CD14-positive monocyte (primary cell): ENCODE results near the gene RNF44. TPM values are rescaled to one million over a fixed set of nuclear protein-coding genes. Genes with fewer than 3 reads are reported as not detected.

ENCODE experiments used
- DNase-seq, 3 donors: peaks; one replicate each; pipeline ENCODE4 v3.0.0-alpha.2; 2011 to 2022
- H2AFZ ChIP-seq: 2 replicates; pipeline ENCODE4 v1.6.0; 2012; ENCODE audit warnings: mild to moderate bottlenecking, low read depth, low read length, inconsistent platforms; ENCODE audit not compliant: insufficient read depth, poor library complexity, severe bottlenecking
- H3K27ac ChIP-seq, 2 donors: 1 replicate in 1 of 2; 2 replicates in 1 of 2; pipeline ENCODE4 v1.5.1; 2012 to 2013; ENCODE audit warnings: low read length in 2 of 2, control low read depth in 1 of 2, inconsistent platforms in 1 of 2, low read depth in 1 of 2, mild to moderate bottlenecking in 1 of 2
- H3K27me3 ChIP-seq, 2 donors: one replicate each; pipeline versions ENCODE4 v1.6.0 to v1.6.1; 2011 to 2013; ENCODE audit warnings: low read length in 2 of 2; ENCODE audit not compliant: control insufficient read depth in 2 of 2, insufficient read depth in 2 of 2
- H3K36me3 ChIP-seq, 2 donors: replicated peaks in 1 of 2; 1 replicate in 1 of 2; 2 replicates in 1 of 2; pipeline versions ENCODE4 v1.5.1 to v1.6.1; 2012 to 2013; ENCODE audit warnings: low read length in 2 of 2, control low read depth in 1 of 2, inconsistent platforms in 1 of 2, mild to moderate bottlenecking in 1 of 2; ENCODE audit not compliant: insufficient read depth in 2 of 2, control insufficient read depth in 1 of 2
- H3K4me1 ChIP-seq, 2 donors: 1 replicate in 1 of 2; 2 replicates in 1 of 2; pipeline versions ENCODE4 v1.5.1 to v1.6.1; 2012 to 2013; ENCODE audit warnings: low read length in 2 of 2, control low read depth in 1 of 2, inconsistent platforms in 1 of 2, mild to moderate bottlenecking in 1 of 2, moderate library complexity in 1 of 2; ENCODE audit not compliant: insufficient read depth in 2 of 2, control insufficient read depth in 1 of 2
- H3K4me2 ChIP-seq: replicated peaks from 2 replicates; pipeline ENCODE3; 2012; ENCODE audit warnings: low read length, moderate library complexity, mild to moderate bottlenecking; ENCODE audit not compliant: poor library complexity, severe bottlenecking; ENCODE audit errors: extremely low read depth
- H3K4me3 ChIP-seq, 3 experiments: fragments of 200-600 bp in 1 of 3; sonication (generic) in 1 of 3; replicated peaks in 1 of 3; 1 replicate in 2 of 3; 2 replicates in 1 of 3; pipeline ENCODE4 v1.5.1; 2011 to 2013; ENCODE audit warnings: low read length in 3 of 3, mild to moderate bottlenecking in 3 of 3, control low read depth in 2 of 3, low read depth in 2 of 3, inconsistent platforms in 1 of 3, moderate library complexity in 1 of 3
- H3K79me2 ChIP-seq: 2 replicates; pipeline ENCODE4 v1.6.0; 2012; ENCODE audit warnings: mild to moderate bottlenecking, control low read depth, inconsistent platforms, low read length, moderate library complexity; ENCODE audit not compliant: insufficient read depth
- H3K9ac ChIP-seq: 2 replicates; pipeline ENCODE4 v1.6.0; 2017; ENCODE audit warnings: low read length, mild to moderate bottlenecking; ENCODE audit not compliant: insufficient read depth, poor library complexity, severe bottlenecking
- H3K9me3 ChIP-seq, 2 donors: replicated peaks in 1 of 2; 1 replicate in 1 of 2; 2 replicates in 1 of 2; pipeline versions ENCODE4 v1.5.1 to v1.6.1; 2012 to 2013; ENCODE audit warnings: low read length in 2 of 2, control low read depth in 1 of 2; ENCODE audit not compliant: control insufficient read depth in 1 of 2, insufficient read depth in 1 of 2
- H4K20me1 ChIP-seq: 2 replicates; pipeline ENCODE4 v1.6.0; 2012; ENCODE audit warnings: mild to moderate bottlenecking, low read length, control low read depth, moderate library complexity; ENCODE audit not compliant: insufficient read depth
- H3K27ac Mint-ChIP-seq, 7 donors: one replicate each; pipeline ENCODE4 v1.8.0; 2020; ENCODE audit warnings: mild to moderate bottlenecking in 7 of 7, mixed read lengths in 7 of 7, moderate library complexity in 6 of 7, inconsistent platforms in 2 of 7
- H3K27me3 Mint-ChIP-seq, 3 donors: one replicate each; pipeline ENCODE4 v1.8.0; 2021 to 2022; ENCODE audit warnings: low read depth in 3 of 3, mild to moderate bottlenecking in 3 of 3, mixed read lengths in 3 of 3, moderate library complexity in 3 of 3, inconsistent platforms in 1 of 3
- H3K36me3 Mint-ChIP-seq, 2 donors: one replicate each; pipeline ENCODE4 v1.8.0; 2020; ENCODE audit warnings: mixed read lengths in 2 of 2, inconsistent platforms in 1 of 2, mild to moderate bottlenecking in 1 of 2
- H3K4me1 Mint-ChIP-seq: one replicate; pipeline ENCODE4 v1.8.0; 2020; ENCODE audit warnings: mild to moderate bottlenecking, mixed read lengths
- H3K4me3 Mint-ChIP-seq, 2 donors: one replicate each; pipeline ENCODE4 v1.8.0; 2020; ENCODE audit warnings: mild to moderate bottlenecking in 2 of 2, mixed read lengths in 2 of 2, moderate library complexity in 1 of 2
- H3K9me3 Mint-ChIP-seq, 7 donors: one replicate each; pipeline ENCODE4 v1.8.0; 2020 to 2022; ENCODE audit warnings: mixed read lengths in 7 of 7, mild to moderate bottlenecking in 6 of 7, moderate library complexity in 6 of 7, inconsistent platforms in 2 of 7
- WGBS: methylation state at CpG from one replicate; pipeline ENCODE4 v1.1.5; 2013; ENCODE audit warnings: missing lambda C conversion rate; ENCODE audit not compliant: insufficient coverage; 5-methylcytosine and 5-hydroxymethylcytosine counted together
- intact Hi-C, 2 donors: fragments of 100-400 bp; cut with micrococcal nuclease; formaldehyde crosslinking; loops; one replicate each; pipeline versions ENCODE4 v1.15.0 to v1.15.1; 2023
- polyA plus RNA-seq, 3 donors: library from polyadenylated mRNA; depleted of rRNA in 1 of 3; unstranded in 2 of 3; stranded (reverse) in 1 of 3; fragments of 300-500 nt in 2 of 3; fragments of >200 nt in 1 of 3; fragmentation: Illumina TruSeq in 2 of 3; gene quantifications; 1 replicate in 2 of 3; 2 replicates in 1 of 3; pipeline ENCODE4 v1.2.3, GENCODE V29; 2012 to 2021
- TF ChIP-seq, protein P1 (sequence below): fragments of 200-600 bp; IDR thresholded peaks from one replicate; pipeline ENCODE4 v1.8.0; 2022; ENCODE audit warnings: antibody characterized with exemption, mild to moderate bottlenecking

The RNF44 gene
- polyA plus RNA-seq, 3 donors = 1.9 to 133 (median 3.1) TPM

- no peaks in the 10 kb centered on the region for H3K27me3 Mint-ChIP-seq
- TF ChIP-seq, protein P1, sequence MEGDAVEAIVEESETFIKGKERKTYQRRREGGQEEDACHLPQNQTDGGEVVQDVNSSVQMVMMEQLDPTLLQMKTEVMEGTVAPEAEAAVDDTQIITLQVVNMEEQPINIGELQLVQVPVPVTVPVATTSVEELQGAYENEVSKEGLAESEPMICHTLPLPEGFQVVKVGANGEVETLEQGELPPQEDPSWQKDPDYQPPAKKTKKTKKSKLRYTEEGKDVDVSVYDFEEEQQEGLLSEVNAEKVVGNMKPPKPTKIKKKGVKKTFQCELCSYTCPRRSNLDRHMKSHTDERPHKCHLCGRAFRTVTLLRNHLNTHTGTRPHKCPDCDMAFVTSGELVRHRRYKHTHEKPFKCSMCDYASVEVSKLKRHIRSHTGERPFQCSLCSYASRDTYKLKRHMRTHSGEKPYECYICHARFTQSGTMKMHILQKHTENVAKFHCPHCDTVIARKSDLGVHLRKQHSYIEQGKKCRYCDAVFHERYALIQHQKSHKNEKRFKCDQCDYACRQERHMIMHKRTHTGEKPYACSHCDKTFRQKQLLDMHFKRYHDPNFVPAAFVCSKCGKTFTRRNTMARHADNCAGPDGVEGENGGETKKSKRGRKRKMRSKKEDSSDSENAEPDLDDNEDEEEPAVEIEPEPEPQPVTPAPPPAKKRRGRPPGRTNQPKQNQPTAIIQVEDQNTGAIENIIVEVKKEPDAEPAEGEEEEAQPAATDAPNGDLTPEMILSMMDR = no peak
- intact Hi-C loops = loop anchor here in 1 of 2 donors (10.0 kb wide), 2 partner anchors 119 to 149 kb away; partner anchors contain the start of genes CLTB, HIGD2A and NOP16
- peaks cover 34 to 35% of the 10 kb centered on the region in 2 donors for H3K36me3 ChIP-seq
- H4K20me1 ChIP-seq = peaks cover 70% of the 10 kb centered on the region
- peak overlapping the region; percentile 95 for H3K4me3 Mint-ChIP-seq
- peaks cover 56 to 69% of the 10 kb centered on the region in 2 donors for H3K4me1 ChIP-seq
- H3K27me3 ChIP-seq = no peaks in the 10 kb centered on the region
- peaks cover 20 to 34% of the 10 kb centered on the region in 2 donors for H3K36me3 Mint-ChIP-seq
- DNase-seq = peak; percentile 40 to 66 (median 55)
- H3K9me3 ChIP-seq = no peaks in the 10 kb centered on the region
- peak overlapping the region; percentile 100 for H3K4me2 ChIP-seq
- peaks cover 0 to 1% (median 0%) of the 10 kb centered on the region in 7 donors for H3K9me3 Mint-ChIP-seq
- H3K9ac ChIP-seq = peak overlapping the region; percentile 83
- H3K4me3 ChIP-seq = peak overlapping the region; percentile 20 to 98 (median 96)
- H3K27ac Mint-ChIP-seq = peak overlapping the region; percentile 92 to 100 (median 98)
- peak overlapping the region; percentile 93 to 96 for H3K27ac ChIP-seq
- H2AFZ ChIP-seq = peak overlapping the region; percentile 25
- peaks cover 56% of the 10 kb centered on the region for H3K4me1 Mint-ChIP-seq
- 0% methylated on average over 8 of the region's 8 CpGs for WGBS
- H3K79me2 ChIP-seq = peaks cover 64% of the 10 kb centered on the region
These were observed 3.8 kb downstream of the RNF44 start for GRCh38 chr5:176533390-176533789.

DNA sequence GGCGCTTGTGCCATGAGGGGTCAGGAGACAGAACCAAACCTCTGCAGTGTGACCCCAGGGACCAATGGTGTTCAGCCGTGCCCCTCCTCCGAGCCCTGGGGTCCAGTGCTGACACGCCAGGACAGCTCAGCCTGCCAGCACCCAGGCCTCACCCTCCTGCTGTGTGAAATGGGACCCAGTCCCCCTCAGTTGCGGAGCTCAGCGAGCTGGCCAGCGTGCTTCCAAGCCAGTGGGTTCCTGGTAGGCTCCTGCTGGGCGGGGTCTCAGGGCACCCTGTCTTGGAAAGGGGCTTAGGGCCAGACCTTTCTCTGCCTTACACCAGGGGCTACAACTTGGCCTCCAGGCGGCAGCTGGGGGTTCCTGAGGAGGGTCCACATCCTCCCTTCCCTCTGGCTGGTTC lies 4.4 kb downstream of the RNF44 start:
- TF ChIP-seq, protein P1 = no peak
- no peaks in the 10 kb centered on the region for H3K27me3 Mint-ChIP-seq
- H2AFZ ChIP-seq = no peak overlapping the region
- peaks cover 76% of the 10 kb centered on the region for H4K20me1 ChIP-seq
- H3K4me1 ChIP-seq = peaks cover 51 to 64% of the 10 kb centered on the region in 2 donors
- H3K79me2 ChIP-seq = peaks cover 64% of the 10 kb centered on the region
- H3K36me3 Mint-ChIP-seq = peaks cover 26 to 40% of the 10 kb centered on the region in 2 donors
- no peaks in the 10 kb centered on the region for H3K27me3 ChIP-seq
- H3K4me3 Mint-ChIP-seq = peak overlapping the region; percentile 95
- H3K4me1 Mint-ChIP-seq = peaks cover 51% of the 10 kb centered on the region
- DNase-seq = no peak
- H3K27ac Mint-ChIP-seq = peak overlapping the region; percentile 92 to 100 (median 98)
- H3K4me2 ChIP-seq = peak overlapping the region; percentile 100
- H3K9me3 ChIP-seq = no peaks in the 10 kb centered on the region
- H3K4me3 ChIP-seq = peak overlapping the region in 2 of 3 experiments; percentile 96 to 98
- intact Hi-C loops = loop anchor here in 1 of 2 donors (10.0 kb wide), 2 partner anchors 118 to 148 kb away; partner anchors contain the start of genes CLTB, HIGD2A and NOP16
- H3K9ac ChIP-seq = peak overlapping the region; percentile 83
- peaks cover 39 to 41% of the 10 kb centered on the region in 2 donors for H3K36me3 ChIP-seq
- 73% methylated on average over 7 of the region's 9 CpGs for WGBS
- H3K9me3 Mint-ChIP-seq = peaks cover 0 to 1% (median 0%) of the 10 kb centered on the region in 7 donors
- H3K27ac ChIP-seq = peak overlapping the region; percentile 93 to 96
